IMR-90 (cell line): ENCODE results near the gene SNX32.

ENCODE experiments used
- BHLHE40 ChIP-seq: fragments of 150-350 bp; IDR thresholded peaks from 2 replicates; pipeline ENCODE4 v1.6.1; 2016; ENCODE audit warnings: mild to moderate bottlenecking, low read depth, low read length
- CTCF ChIP-seq: conservative IDR thresholded peaks from 2 replicates; pipeline ENCODE4 v1.5.1; 2012; ENCODE audit warnings: mild to moderate bottlenecking, low read depth, low read length, improper control_type of control experiment
- MAZ ChIP-seq: IDR thresholded peaks from 2 replicates; pipeline ENCODE4 v1.6.1; 2012; ENCODE audit warnings: low read depth, mild to moderate bottlenecking, low read length, improper control_type of control experiment, moderate library complexity, borderline replicate concordance
- POLR2A ChIP-seq: IDR thresholded peaks from 2 replicates; pipeline ENCODE4 v1.6.1; 2012; ENCODE audit warnings: mild to moderate bottlenecking, low read depth, low read length
- RFX5 ChIP-seq: IDR thresholded peaks from 2 replicates; pipeline ENCODE4 v1.8.0; 2012; ENCODE audit warnings: low read depth, mild to moderate bottlenecking, low read length, moderate library complexity
- SMC3 ChIP-seq: fragments of 150-350 bp; IDR thresholded peaks from 2 replicates; pipeline ENCODE4 v1.6.1; 2016; ENCODE audit warnings: low read depth, mild to moderate bottlenecking, antibody characterized with exemption, low read length, moderate library complexity

- TF ChIP-seq CTCF (no peak), POLR2A (no peak), SMC3 (no peak), MAZ (no peak), BHLHE40 (no peak), RFX5 (no peak)
Observed at GRCh38 chr11:65821107-65821506, 12.7 kb upstream of the SNX32 start.
